ENCODE data around the gene MEX3D.

Gene MEX3D

GRCh38 chr19:1561236-1561842, 6.8 kb downstream of the MEX3D start:
- peaks cover 4 to 19% of the 10 kb centered on the region in 2 experiments; a peak in 2 of 3 replicates for H3K36me3 ChIP-seq (ENCODE audit: control insufficient read depth in 2 of 2, insufficient read depth in 1 of 2, low read length in 2 of 2)
- no peaks in the 10 kb centered on the region for H3K9me3 ChIP-seq (ENCODE audit: control insufficient read depth, insufficient read depth, low read depth, low read length)
- H3K4me1 ChIP-seq (ENCODE audit: control insufficient read depth, insufficient read depth, low read length): no peaks in the 10 kb centered on the region
- ChIA-PET POLR2A (no interaction called here), CTCF (interaction anchor here (0.5 to 1.0 kb wide), 2 partner anchors 15 to 265 kb away, joined by 3 read pairs; no protein-coding TSS in a partner anchor)
- no peak overlapping the region for H3K4me3 ChIP-seq (ENCODE audit: low read depth, low read length)
- no peak for TF ChIP-seq ZNF341 (tag by site-specific recombination; IDR thresholded peaks at IDR 0.05; ENCODE audit: low read depth)
- no peak for TF ChIP-seq ZNF214 (tag by site-specific recombination; IDR thresholded peaks at IDR 0.05; ENCODE audit: borderline replicate concordance)
- TF ChIP-seq ZNF600 (tag by site-specific recombination; IDR thresholded peaks at IDR 0.05): peak; percentile 62
- no peak for TF ChIP-seq ZNF23 (tag by site-specific recombination; IDR thresholded peaks at IDR 0.05; ENCODE audit: borderline replicate concordance)
- TF ChIP-seq SCRT2 (tag by site-specific recombination; IDR thresholded peaks at IDR 0.05): 0 out of 2 replicates have a peak, but pooled peaks have one; percentile 34
- 0 out of 2 replicates have a peak, but pooled peaks have one; percentile 16 for TF ChIP-seq SCRT1 (tag by site-specific recombination; IDR thresholded peaks at IDR 0.05; ENCODE audit: borderline replicate concordance)
- peak; percentile 93 for TF ChIP-seq ZNF121 (tag by site-specific recombination; IDR thresholded peaks at IDR 0.05)
- TF ChIP-seq ZNF416 (tag by site-specific recombination; IDR thresholded peaks at IDR 0.05): no peak
- TF ChIP-seq ZFP69B (tag by site-specific recombination; IDR thresholded peaks at IDR 0.05): no peak
- H3K27ac ChIP-seq (ENCODE audit: extremely low read depth, low read depth, low read length): no peak overlapping the region

GRCh38 chr19:1560286-1560882, 7.7 kb downstream of the MEX3D start:
- Histone ChIP-seq H3K4me1 (ENCODE audit: control insufficient read depth, insufficient read depth, low read length) (no peaks in the 10 kb centered on the region), H3K4me3 (ENCODE audit: low read depth, low read length) (no peak overlapping the region), H3K27ac (ENCODE audit: extremely low read depth, low read depth, low read length) (no peak overlapping the region), H3K36me3 (ENCODE audit: control insufficient read depth in 2 of 2, insufficient read depth in 1 of 2, low read length in 2 of 2) (peaks cover 4 to 17% of the 10 kb centered on the region in 2 experiments; a peak in 2 of 3 replicates), H3K9me3 (ENCODE audit: control insufficient read depth, insufficient read depth, low read depth, low read length) (no peaks in the 10 kb centered on the region)
- ChIA-PET CTCF (interaction anchor here (0.6 kb wide), 1 partner anchor 283 kb away, joined by 4 read pairs; no protein-coding TSS in a partner anchor), POLR2A (no interaction called here)
- TF ChIP-seq ZNF24 (tag by site-specific recombination; IDR thresholded peaks at IDR 0.05): no peak
- TF ChIP-seq, protein P1, sequence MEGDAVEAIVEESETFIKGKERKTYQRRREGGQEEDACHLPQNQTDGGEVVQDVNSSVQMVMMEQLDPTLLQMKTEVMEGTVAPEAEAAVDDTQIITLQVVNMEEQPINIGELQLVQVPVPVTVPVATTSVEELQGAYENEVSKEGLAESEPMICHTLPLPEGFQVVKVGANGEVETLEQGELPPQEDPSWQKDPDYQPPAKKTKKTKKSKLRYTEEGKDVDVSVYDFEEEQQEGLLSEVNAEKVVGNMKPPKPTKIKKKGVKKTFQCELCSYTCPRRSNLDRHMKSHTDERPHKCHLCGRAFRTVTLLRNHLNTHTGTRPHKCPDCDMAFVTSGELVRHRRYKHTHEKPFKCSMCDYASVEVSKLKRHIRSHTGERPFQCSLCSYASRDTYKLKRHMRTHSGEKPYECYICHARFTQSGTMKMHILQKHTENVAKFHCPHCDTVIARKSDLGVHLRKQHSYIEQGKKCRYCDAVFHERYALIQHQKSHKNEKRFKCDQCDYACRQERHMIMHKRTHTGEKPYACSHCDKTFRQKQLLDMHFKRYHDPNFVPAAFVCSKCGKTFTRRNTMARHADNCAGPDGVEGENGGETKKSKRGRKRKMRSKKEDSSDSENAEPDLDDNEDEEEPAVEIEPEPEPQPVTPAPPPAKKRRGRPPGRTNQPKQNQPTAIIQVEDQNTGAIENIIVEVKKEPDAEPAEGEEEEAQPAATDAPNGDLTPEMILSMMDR (tag by site-specific recombination; IDR thresholded peaks at IDR 0.05): no peak
- TF ChIP-seq PRDM10 (tag by site-specific recombination; IDR thresholded peaks at IDR 0.05): no peak
- TF ChIP-seq ZNF155 (tag by site-specific recombination; IDR thresholded peaks at IDR 0.05): no peak
- no peak for TF ChIP-seq ZNF23 (tag by site-specific recombination; IDR thresholded peaks at IDR 0.05; ENCODE audit: borderline replicate concordance)
- TF ChIP-seq KLF8 (tag by site-specific recombination; IDR thresholded peaks at IDR 0.05): no peak
- TF ChIP-seq ZNF621 (tag by site-specific recombination; IDR thresholded peaks at IDR 0.05): no peak
- no peak for TF ChIP-seq ZNF623 (tag by site-specific recombination; IDR thresholded peaks at IDR 0.05)
- TF ChIP-seq KLF1 (tag by site-specific recombination; IDR thresholded peaks at IDR 0.05): no peak
- TF ChIP-seq ZNF549 (tag by site-specific recombination; IDR thresholded peaks at IDR 0.05): no peak
- TF ChIP-seq, protein P2, sequence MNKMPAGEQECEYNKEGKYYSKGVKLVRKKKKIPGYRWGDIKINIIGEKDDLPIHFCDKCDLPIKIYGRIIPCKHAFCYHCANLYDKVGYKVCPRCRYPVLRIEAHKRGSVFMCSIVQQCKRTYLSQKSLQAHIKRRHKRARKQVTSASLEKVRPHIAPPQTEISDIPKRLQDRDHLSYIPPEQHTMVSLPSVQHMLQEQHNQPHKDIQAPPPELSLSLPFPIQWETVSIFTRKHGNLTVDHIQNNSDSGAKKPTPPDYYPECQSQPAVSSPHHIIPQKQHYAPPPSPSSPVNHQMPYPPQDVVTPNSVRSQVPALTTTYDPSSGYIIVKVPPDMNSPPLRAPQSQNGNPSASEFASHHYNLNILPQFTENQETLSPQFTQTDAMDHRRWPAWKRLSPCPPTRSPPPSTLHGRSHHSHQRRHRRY (tag by site-specific recombination; IDR thresholded peaks at IDR 0.05): no peak
- no peak for TF ChIP-seq ZNF169 (tag by site-specific recombination; IDR thresholded peaks at IDR 0.05)
